ENCODE measurements around the gene SLC1A3. TPM values are rescaled to one million over a fixed set of nuclear protein-coding genes. Genes with fewer than 3 reads are reported as not detected.

Gene SLC1A3
- total and polyA plus RNA-seq, 2 of the 4 experiments (the other 2 are of a cell fraction), result 0.27 to 1.3 TPM

DNA sequence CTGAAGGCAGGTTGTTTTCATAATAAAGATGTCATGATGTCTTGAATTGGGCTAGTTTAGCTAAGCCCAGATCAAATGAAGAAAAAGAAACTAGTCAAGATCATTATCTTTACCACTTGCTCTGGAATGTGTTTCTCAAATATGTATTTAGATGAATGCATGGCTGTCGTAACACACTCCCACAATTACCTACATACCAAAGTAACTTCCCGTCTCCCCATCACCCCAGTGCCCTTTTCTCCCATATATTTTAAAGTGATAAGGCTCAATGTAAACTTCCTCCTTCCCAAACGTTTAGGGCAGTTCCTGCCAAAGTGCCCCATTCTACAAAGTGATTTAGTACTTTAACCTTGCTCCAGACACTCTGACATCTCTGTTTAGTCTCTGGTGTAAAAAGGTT, 61.4 kb downstream of the SLC1A3 start:
- H2BK20ac ChIP-seq (ENCODE audit: low read depth, low read length), result no peak overlapping the region
- intact Hi-C loops (cut with micrococcal nuclease), result no loop called here
- H3K18ac ChIP-seq (ENCODE audit: low read depth, low read length), result no peak overlapping the region
- H3K4me3 ChIP-seq (ENCODE audit: insufficient read depth, low read depth, low read length), result no peak overlapping the region
- no TSS peak for BruUV-seq (replicated peaks)
- no peak overlapping the region for H2AK5ac ChIP-seq (ENCODE audit: low read depth, low read length)
- H4K20me1 ChIP-seq (ENCODE audit: insufficient read depth, low read length), result no peaks in the 10 kb centered on the region
- no peak overlapping the region for H4K91ac ChIP-seq (ENCODE audit: insufficient read depth, low read depth, low read length)
- no peak overlapping the region for H4K8ac ChIP-seq (ENCODE audit: low read depth in 2 of 2, low read length in 2 of 2)
- no peak overlapping the region for H2BK120ac ChIP-seq (ENCODE audit: low read depth, low read length)
- CTCF ChIA-PET, result interaction anchor here (0.6 kb wide), 2 partner anchors 88 to 89 kb away, joined by 3 read pairs; no protein-coding TSS in a partner anchor
- ATAC-seq (ENCODE audit: low read depth), result no peak
- no peaks in the 10 kb centered on the region for H3K79me1 ChIP-seq (ENCODE audit: low read depth in 1 of 2, low read length in 2 of 2)
- no peaks in the 10 kb centered on the region for H3K36me3 ChIP-seq (ENCODE audit: control insufficient read depth, insufficient read depth, low read length)
- no peak overlapping the region for H2AFZ ChIP-seq (replicated peaks; ENCODE audit: low read length, poor library complexity)
- no CpG with 5 or more reads among the region's 3 CpGs for WGBS, 2 experiments (ENCODE audit: extremely low coverage in 2 of 2, insufficient read length in 1 of 2)
- H3K14ac ChIP-seq (replicated peaks; ENCODE audit: low read depth, low read length), result no peak overlapping the region
- no peak overlapping the region for H2AK9ac ChIP-seq (replicated peaks; ENCODE audit: low read depth, low read length, poor library complexity)
- no peak overlapping the region for H3K4ac ChIP-seq (ENCODE audit: low read depth, low read length)
- in situ Hi-C loops (cut with MboI; ENCODE audit: low sequenced_read_pairs), result no loop called here
- no peak overlapping the region for H3K27ac ChIP-seq (ENCODE audit: insufficient read depth, low read length)
- POLR2A ChIA-PET (ENCODE audit: unreplicated experiment), result no interaction called here
- no peak overlapping the region for H2BK15ac ChIP-seq (ENCODE audit: low read depth, low read length)
- no peak overlapping the region for H2BK5ac ChIP-seq (ENCODE audit: low read depth, low read length, poor library complexity, severe bottlenecking)
- no peaks in the 10 kb centered on the region for H3K27me3 ChIP-seq (ENCODE audit: control insufficient read depth, insufficient read depth, low read length)
- dilution Hi-C loops (cut with HindIII; ENCODE audit: low sequenced_read_pairs, unreplicated experiment), result no loop called here
- no peak overlapping the region for H3K23ac ChIP-seq (ENCODE audit: low read depth, low read length)
- H3K4me2 ChIP-seq (ENCODE audit: low read depth, low read length), result no peak overlapping the region
- no peak overlapping the region for H3K9ac ChIP-seq (ENCODE audit: low read depth, low read length)
- no peaks in the 10 kb centered on the region for H3K9me3 ChIP-seq (ENCODE audit: control insufficient read depth, insufficient read depth, low read length)
- TF ChIP-seq BHLHE40 (IDR thresholded peaks at IDR 0.05; ENCODE audit: low read depth, low read length) (no peak), CEBPB (IDR thresholded peaks at IDR 0.05; ENCODE audit: low read depth, low read length) (no peak), MXI1 (IDR thresholded peaks at IDR 0.05; ENCODE audit: borderline replicate concordance, low read depth, low read length) (no peak), CHD1 (IDR thresholded peaks at IDR 0.05; ENCODE audit: low read depth, low read length) (no peak), FOS (IDR thresholded peaks at IDR 0.05; ENCODE audit: low read depth, low read length) (no peak), POLR2A (IDR thresholded peaks at IDR 0.05; ENCODE audit: low read depth, low read length) (no peak), MAFK (IDR thresholded peaks at IDR 0.05; ENCODE audit: low read depth, low read length) (no peak), RFX5 (IDR thresholded peaks at IDR 0.05; ENCODE audit: low read depth, low read length) (no peak), ELK1 (IDR thresholded peaks at IDR 0.05; ENCODE audit: borderline replicate concordance, low read depth, low read length) (no peak), CTCF (conservative IDR thresholded peaks at IDR 0.05; ENCODE audit: low read depth, low read length) (no peak), RCOR1 (IDR thresholded peaks at IDR 0.05; ENCODE audit: insufficient replicate concordance, low read length) (no peak), RAD21 (IDR thresholded peaks at IDR 0.05; ENCODE audit: low read length) (no peak)
- no peaks in the 10 kb centered on the region; the same call in 1 of the 2 replicates for H3K9me1 ChIP-seq (ENCODE audit: insufficient read depth, low read length)
- H3K4me1 ChIP-seq (ENCODE audit: control insufficient read depth, insufficient read depth, low read length), result peaks cover 3% of the 10 kb centered on the region; the same call in 1 of the 2 replicates
- no peak for DNase-seq
- H4K5ac ChIP-seq (ENCODE audit: low read depth, low read length), result no peak overlapping the region
- H3K56ac ChIP-seq (ENCODE audit: extremely low read depth, insufficient read depth, low read length), result no peak overlapping the region
